Endometrial microvascular endothelial cells (primary cell): ENCODE data around the gene RASGRF1. TPM values are rescaled to one million over a fixed set of nuclear protein-coding genes. Genes with fewer than 3 reads are reported as not detected.
"Not testable (repeated sequence)": the region's sequence is repeated elsewhere in the genome, so short reads cannot be mapped to it uniquely, and the experiment has no call there.

Experiments
- in situ Hi-C: cut with HindIII; loops from 2 replicates; pipeline ENCODE4 v1.10.0; 2017; ENCODE audit warnings: low sequenced_read_pairs, low pct_unique_long_range_greater_than_20kb; ENCODE audit errors: inconsistent ontology term
- total RNA-seq: library from RNA; depleted of rRNA; stranded (reverse); fragments of >200 nt; gene quantifications from one replicate; pipeline ENCODE4 v1.2.3, GENCODE V29; 2015; ENCODE audit errors: inconsistent ontology term

The RASGRF1 gene
- not detected for total RNA-seq

GRCh38 chr15:79090487-79091203 lies at the start of gene RASGRF1:
Gene RASGRF1, minus strand, starts transcription at chr15:79090780. Its CDS starts 282 bp downstream, at chr15:79090498.
- in situ Hi-C loops = no loop called here

- in situ Hi-C loops = no loop called here
Observed at GRCh38 chr15:79136434-79137046, 46.0 kb upstream of the RASGRF1 start.

- in situ Hi-C loops = no loop called here
Observed at GRCh38 chr15:79133309-79133708, 42.7 kb upstream of the RASGRF1 start.

- in situ Hi-C loops = no loop called here
Observed at GRCh38 chr15:79132770-79133169, 42.2 kb upstream of the RASGRF1 start.

GRCh38 chr15:79132361-79132760 lies 41.8 kb upstream of the RASGRF1 start:
- in situ Hi-C loops = no loop called here

- in situ Hi-C loops = no loop called here
Observed at GRCh38 chr15:79130535-79131130, 40.1 kb upstream of the RASGRF1 start.

GRCh38 chr15:79129235-79129634 lies 38.7 kb upstream of the RASGRF1 start:
- in situ Hi-C loops = no loop called here

- in situ Hi-C loops = no loop called here
Observed at GRCh38 chr15:79128556-79128955, 38.0 kb upstream of the RASGRF1 start.

GRCh38 chr15:79124388-79124787 lies 33.8 kb upstream of the RASGRF1 start:
- in situ Hi-C loops = no loop called here

GRCh38 chr15:79122991-79123390 lies 32.4 kb upstream of the RASGRF1 start:
- in situ Hi-C loops = no loop called here

GRCh38 chr15:79122391-79122790 lies 31.8 kb upstream of the RASGRF1 start:
- in situ Hi-C loops = no loop called here

GRCh38 chr15:79121571-79121970 lies 31.0 kb upstream of the RASGRF1 start:
- in situ Hi-C loops = no loop called here

GRCh38 chr15:79117442-79118204 lies 27.0 kb upstream of the RASGRF1 start:
- in situ Hi-C loops = no loop called here

- in situ Hi-C loops = no loop called here
Observed at GRCh38 chr15:79116771-79117170, 26.2 kb upstream of the RASGRF1 start.

- in situ Hi-C loops = no loop called here
Observed at GRCh38 chr15:79115986-79116665, 25.5 kb upstream of the RASGRF1 start.

- in situ Hi-C loops = no loop called here
Observed at GRCh38 chr15:79113831-79114230, 23.3 kb upstream of the RASGRF1 start.

GRCh38 chr15:79111404-79111803 lies 20.8 kb upstream of the RASGRF1 start:
- in situ Hi-C loops = not testable (repeated sequence)

- in situ Hi-C loops = no loop called here
Observed at GRCh38 chr15:79105141-79105540, 14.6 kb upstream of the RASGRF1 start.

GRCh38 chr15:79102595-79102994 lies 12.0 kb upstream of the RASGRF1 start:
- in situ Hi-C loops = no loop called here
